DMS 273 treated with DMSO at 0.1 percent for 48 hours (cell line): ENCODE results near the gene SGTA.
"Not testable (repeated sequence)": the region's sequence is repeated elsewhere in the genome, so short reads cannot be mapped to it uniquely, and the experiment has no call there.

Experiments used
- DNase-seq: peaks from one replicate; lab custom pipeline; 2025; lab: John Stamatoyannopoulos, UW

SGTA gene, protein sequence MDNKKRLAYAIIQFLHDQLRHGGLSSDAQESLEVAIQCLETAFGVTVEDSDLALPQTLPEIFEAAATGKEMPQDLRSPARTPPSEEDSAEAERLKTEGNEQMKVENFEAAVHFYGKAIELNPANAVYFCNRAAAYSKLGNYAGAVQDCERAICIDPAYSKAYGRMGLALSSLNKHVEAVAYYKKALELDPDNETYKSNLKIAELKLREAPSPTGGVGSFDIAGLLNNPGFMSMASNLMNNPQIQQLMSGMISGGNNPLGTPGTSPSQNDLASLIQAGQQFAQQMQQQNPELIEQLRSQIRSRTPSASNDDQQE

GRCh38 chr19:2782936-2783780, at the start of gene SGTA:
TSS of gene SGTA (minus strand) at chr19:2783273. CDS start at chr19:2769068, 14,205 bp downstream.
- peak; percentile 98 for DNase-seq

- DNase-seq, result no peak
These were observed 44.9 kb upstream of the SGTA start for GRCh38 chr19:2827840-2828489.

DNA sequence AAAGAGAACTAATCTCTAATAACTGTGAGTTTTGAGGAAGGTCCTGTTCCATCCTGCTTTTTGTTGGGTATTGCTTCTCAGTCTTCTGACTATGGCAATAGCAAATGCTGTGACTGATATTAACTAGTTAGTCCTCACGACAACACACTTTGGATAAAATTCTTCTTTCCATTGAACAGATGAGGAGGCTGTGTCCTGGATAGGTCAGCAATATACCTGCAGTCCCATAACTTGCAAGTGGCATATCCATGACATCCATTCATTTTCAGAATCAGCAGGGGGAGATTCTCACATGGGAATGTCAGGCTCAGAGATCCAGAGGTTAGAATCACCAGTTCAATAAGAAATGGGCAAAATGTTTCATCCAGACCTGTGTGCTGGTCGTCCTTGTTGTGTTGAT, 43.9 kb upstream of the SGTA start:
- DNase-seq, result no peak

GRCh38 chr19:2824129-2824528, 41.1 kb upstream of the SGTA start:
- no peak for DNase-seq

DNA sequence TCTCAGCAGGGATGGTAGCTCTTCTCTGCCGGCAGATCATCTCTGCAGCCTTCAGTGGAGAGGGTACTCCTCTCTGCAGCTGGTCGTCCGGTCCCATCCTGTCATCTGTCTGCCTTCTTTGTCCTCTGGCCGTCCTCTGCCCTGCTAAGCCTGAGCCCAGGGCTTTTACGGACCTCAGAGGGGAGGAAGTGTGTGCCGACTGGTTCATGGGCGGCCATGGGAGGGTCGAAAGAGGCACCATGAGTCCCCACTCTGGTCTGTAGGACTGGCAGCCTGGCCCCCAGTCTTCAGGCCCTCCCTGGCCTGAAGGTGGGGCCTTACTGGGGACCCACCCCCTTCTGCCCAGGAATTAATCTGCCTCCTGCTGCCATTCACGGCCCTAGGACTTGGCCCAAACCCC, 40.6 kb upstream of the SGTA start:
- no peak for DNase-seq

- DNase-seq, result no peak
These were observed 39.8 kb upstream of the SGTA start for GRCh38 chr19:2822846-2823245.

GRCh38 chr19:2820112-2820702, 37.1 kb upstream of the SGTA start:
- no peak for DNase-seq

GRCh38 chr19:2819540-2820111, 36.6 kb upstream of the SGTA start, which contains the start of gene ZNF554:
TSS of gene ZNF554 (plus strand) at chr19:2819868. CDS start at chr19:2820072, 204 bp downstream.
- DNase-seq, result peak; percentile 79

DNA sequence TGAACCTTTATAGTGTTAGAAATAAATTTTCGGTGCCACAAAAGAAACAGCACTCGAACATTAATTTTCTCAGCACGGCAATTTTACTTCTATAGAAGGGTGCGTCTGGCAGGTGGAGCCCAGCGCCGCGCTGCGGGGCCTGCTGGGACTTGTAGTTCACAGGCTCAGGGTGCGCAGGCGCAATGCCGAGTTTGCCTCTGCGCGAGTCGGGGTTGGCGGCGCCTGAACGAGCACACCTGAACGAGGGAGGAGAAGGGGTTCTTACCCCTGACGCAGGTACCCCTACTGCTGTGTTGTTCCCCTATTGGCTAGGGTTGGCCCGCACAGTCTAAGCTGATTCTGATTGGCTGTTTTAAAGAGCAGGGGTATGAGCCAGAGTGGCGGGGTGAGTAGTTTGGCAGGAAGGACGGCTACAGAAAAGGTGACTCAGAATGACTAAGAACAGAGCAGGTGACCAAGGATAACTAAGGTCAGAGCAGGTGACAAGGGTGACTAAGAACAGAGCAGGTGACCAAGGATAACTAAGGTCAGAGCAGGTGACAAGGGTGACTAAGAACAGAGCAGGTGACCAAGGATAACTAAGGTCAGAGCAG, 34.3 kb upstream of the SGTA start:
- DNase-seq, result not testable (repeated sequence)

GRCh38 chr19:2816641-2817040, 33.6 kb upstream of the SGTA start:
- no peak for DNase-seq

GRCh38 chr19:2815923-2816322, 32.9 kb upstream of the SGTA start:
- DNase-seq, result no peak

DNA sequence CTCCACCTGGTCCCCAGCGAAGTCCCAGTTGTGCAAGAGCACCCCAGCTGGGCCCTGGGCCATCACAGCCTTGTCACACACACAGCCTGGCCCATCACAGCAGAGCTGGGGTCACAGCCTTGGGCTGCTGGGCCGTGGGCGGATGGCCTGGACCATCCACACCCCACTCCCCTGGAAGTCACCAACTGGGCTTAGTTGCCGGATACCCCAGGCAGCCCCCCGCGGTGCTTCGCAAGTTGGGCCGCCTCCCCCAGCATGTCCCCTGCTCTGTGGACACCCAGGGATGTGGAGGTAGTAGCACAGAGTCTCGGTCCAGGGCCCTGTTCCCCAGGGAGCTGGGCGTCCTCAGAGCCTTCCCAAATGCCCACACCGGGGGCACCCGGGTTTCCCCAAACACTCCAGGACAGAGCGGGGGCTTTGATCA, 32.1 kb upstream of the SGTA start:
- no peak for DNase-seq

- no peak for DNase-seq
These were observed 31.4 kb upstream of the SGTA start for GRCh38 chr19:2814426-2814825.

GRCh38 chr19:2813235-2814160, 30.4 kb upstream of the SGTA start:
- no peak for DNase-seq

GRCh38 chr19:2812414-2813234, 29.6 kb upstream of the SGTA start:
- no peak for DNase-seq

GRCh38 chr19:2811735-2812413, 28.8 kb upstream of the SGTA start:
- no peak for DNase-seq

DNA sequence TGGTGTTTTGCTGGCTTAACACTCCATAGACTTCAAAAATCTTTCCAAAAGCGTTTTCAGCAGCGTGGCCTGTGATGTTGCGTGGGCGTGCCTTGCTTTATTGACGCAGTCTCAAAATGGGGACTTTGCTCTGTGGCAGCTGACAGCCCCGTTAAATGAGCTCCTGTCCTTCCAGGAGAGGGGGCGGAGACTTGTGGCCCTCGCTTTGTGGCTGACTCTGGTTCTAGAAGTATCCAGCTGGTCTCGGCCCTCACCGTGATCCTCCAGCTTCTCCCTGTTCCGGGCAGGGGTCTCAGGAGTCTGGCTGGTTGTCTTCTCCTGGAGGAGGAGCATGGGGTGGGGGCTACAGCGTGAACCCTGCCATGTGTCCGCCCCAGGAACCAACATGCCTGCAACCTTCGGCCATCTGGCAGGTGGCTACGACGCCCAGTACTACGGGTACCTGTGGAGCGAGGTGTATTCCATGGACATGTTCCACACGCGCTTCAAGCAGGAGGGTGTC, 28.2 kb upstream of the SGTA start:
- DNase-seq, result no peak
